GM12878 (cell line): Measurements from ENCODE around the gene KHK. TPM values are rescaled to one million over a fixed set of nuclear protein-coding genes. Genes with fewer than 3 reads are reported as not detected.

Source experiments
- BCL11A ChIP-seq: IDR thresholded peaks from 2 replicates; pipeline ENCODE4 v1.6.1; 2011; ENCODE audit warnings: low read depth, low read length
- BRCA1 ChIP-seq: IDR thresholded peaks from 2 replicates; pipeline ENCODE4 v1.6.1; 2011; ENCODE audit warnings: low read depth, low read length, improper control_type of control experiment
- CUX1 ChIP-seq: IDR thresholded peaks from 2 replicates; pipeline ENCODE4 v1.6.1; 2012; ENCODE audit warnings: improper control_type of control experiment, low read depth, low read length; ENCODE audit not compliant: insufficient replicate concordance
- E2F4 ChIP-seq: IDR thresholded peaks from 2 replicates; pipeline ENCODE4 v1.6.1; 2012; ENCODE audit warnings: low read depth, low read length, improper control_type of control experiment
- EED ChIP-seq: sonication (generic); IDR thresholded peaks from 2 replicates; pipeline ENCODE4 v1.6.1; 2016; ENCODE audit warnings: antibody characterized with exemption, low read depth
- FOXK2 ChIP-seq: fragments of 450-650 bp; IDR thresholded peaks from 2 replicates; pipeline ENCODE4 v1.6.1; 2017; ENCODE audit warnings: mild to moderate bottlenecking, moderate library complexity
- IRF5 ChIP-seq: fragments of 450-650 bp; IDR thresholded peaks from 2 replicates; pipeline ENCODE4 v1.6.1; 2017; ENCODE audit warnings: borderline replicate concordance
- KDM1A ChIP-seq: fragments of 200-600 bp; sonication (generic); IDR thresholded peaks from 2 replicates; pipeline ENCODE4 v1.6.1; 2016; ENCODE audit warnings: borderline replicate concordance
- NFIC ChIP-seq: IDR thresholded peaks from 2 replicates; pipeline ENCODE4 v1.6.1; 2012; ENCODE audit warnings: low read depth, mild to moderate bottlenecking, inconsistent platforms, low read length, moderate library complexity
- NFYA ChIP-seq: IDR thresholded peaks from 2 replicates; pipeline ENCODE4 v1.6.1; 2011; ENCODE audit warnings: low read depth, mild to moderate bottlenecking, low read length, improper control_type of control experiment, borderline replicate concordance
- NKRF ChIP-seq: fragments of 450-650 bp; conservative IDR thresholded peaks from 2 replicates; pipeline ENCODE4 v1.6.1; 2017; ENCODE audit warnings: mild to moderate bottlenecking, moderate library complexity
- NR2F1 ChIP-seq: fragments of 450-650 bp; conservative IDR thresholded peaks from 2 replicates; pipeline ENCODE4 v1.6.1; 2017; ENCODE audit warnings: mild to moderate bottlenecking
- RAD51 ChIP-seq: fragments of 450-650 bp; IDR thresholded peaks from 2 replicates; pipeline ENCODE4 v1.6.1; 2016; ENCODE audit warnings: moderate library complexity, mild to moderate bottlenecking, inconsistent platforms
- RB1 ChIP-seq: fragments of 450-650 bp; formaldehyde crosslinking; IDR thresholded peaks from 2 replicates; pipeline ENCODE4 v1.6.1; 2017; ENCODE audit warnings: mild to moderate bottlenecking, borderline replicate concordance
- RCOR1 ChIP-seq: conservative IDR thresholded peaks from 2 replicates; pipeline ENCODE4 v1.6.1; 2012; ENCODE audit warnings: low read depth, low read length, improper control_type of control experiment
- RELA ChIP-seq: fragments of 450-650 bp; IDR thresholded peaks from 2 replicates; pipeline ENCODE4 v1.8.0; 2014; ENCODE audit warnings: borderline replicate concordance; ENCODE audit not compliant: partially characterized antibody
- RFX5 ChIP-seq: IDR thresholded peaks from 2 replicates; pipeline ENCODE4 v1.6.1; 2011; ENCODE audit warnings: low read depth, low read length, improper control_type of control experiment
- TBL1XR1 ChIP-seq: IDR thresholded peaks from 2 replicates; pipeline ENCODE4 v1.6.1; 2012; ENCODE audit warnings: low read depth, low read length, improper control_type of control experiment
- YY1 ChIP-seq: IDR thresholded peaks from 2 replicates; pipeline ENCODE4 v1.6.1; 2011; ENCODE audit warnings: low read depth, mild to moderate bottlenecking, low read length
- ZBED1 ChIP-seq: IDR thresholded peaks from 2 replicates; pipeline ENCODE4 v1.6.1; 2016; ENCODE audit warnings: borderline replicate concordance
- ZNF24 ChIP-seq: fragments of 450-650 bp; IDR thresholded peaks from 2 replicates; pipeline ENCODE4 v1.6.1; 2017; ENCODE audit warnings: antibody characterized with exemption, mild to moderate bottlenecking
- ZNF622 ChIP-seq: fragments of 450-650 bp; IDR thresholded peaks from 2 replicates; pipeline ENCODE4 v1.6.1; 2017; ENCODE audit warnings: mild to moderate bottlenecking, inconsistent platforms
- ZZZ3 ChIP-seq: IDR thresholded peaks from 2 replicates; pipeline ENCODE4 v1.6.1; 2011; ENCODE audit warnings: low read depth; ENCODE audit not compliant: control insufficient read depth, insufficient read length
- polyA plus RNA-seq, 11 experiments: library from polyadenylated mRNA; depleted of rRNA in 4 of 11; unstranded in 6 of 11; stranded (reverse) in 5 of 11; fragments of >200 nt; fragmentation: Nextera tagmentation in 4 of 11; fragmentation: Illumina TruSeq in 1 of 11; extraction: Ambion mirVana in 4 of 11; extraction: Trizol in 1 of 11; gene quantifications; 1 replicate in 1 of 11; 2 replicates in 10 of 11; pipeline versions ENCODE4 v1.2.1 to v1.2.3, GENCODE V29; 2011 to 2016; ENCODE audit warnings: inconsistent platforms in 2 of 11, missing spikeins in 2 of 11, low read depth in 1 of 11
- total RNA-seq, 4 experiments: library from RNA; depleted of rRNA in 3 of 4; stranded (reverse); fragments of >200 nt in 3 of 4; fragmentation: Illumina TruSeq in 1 of 4; extraction: Trizol in 1 of 4; gene quantifications; 2 replicates each; pipeline versions ENCODE4 v1.2.1 to v1.2.3, GENCODE V29; 2013 to 2021

The KHK gene
- total and polyA plus RNA-seq, 10 of the 15 experiments (the other 5 are each of a cell fraction or from before 2014, with no cell fraction given), result 0.31 to 11.8 (median 3.9) TPM

DNA sequence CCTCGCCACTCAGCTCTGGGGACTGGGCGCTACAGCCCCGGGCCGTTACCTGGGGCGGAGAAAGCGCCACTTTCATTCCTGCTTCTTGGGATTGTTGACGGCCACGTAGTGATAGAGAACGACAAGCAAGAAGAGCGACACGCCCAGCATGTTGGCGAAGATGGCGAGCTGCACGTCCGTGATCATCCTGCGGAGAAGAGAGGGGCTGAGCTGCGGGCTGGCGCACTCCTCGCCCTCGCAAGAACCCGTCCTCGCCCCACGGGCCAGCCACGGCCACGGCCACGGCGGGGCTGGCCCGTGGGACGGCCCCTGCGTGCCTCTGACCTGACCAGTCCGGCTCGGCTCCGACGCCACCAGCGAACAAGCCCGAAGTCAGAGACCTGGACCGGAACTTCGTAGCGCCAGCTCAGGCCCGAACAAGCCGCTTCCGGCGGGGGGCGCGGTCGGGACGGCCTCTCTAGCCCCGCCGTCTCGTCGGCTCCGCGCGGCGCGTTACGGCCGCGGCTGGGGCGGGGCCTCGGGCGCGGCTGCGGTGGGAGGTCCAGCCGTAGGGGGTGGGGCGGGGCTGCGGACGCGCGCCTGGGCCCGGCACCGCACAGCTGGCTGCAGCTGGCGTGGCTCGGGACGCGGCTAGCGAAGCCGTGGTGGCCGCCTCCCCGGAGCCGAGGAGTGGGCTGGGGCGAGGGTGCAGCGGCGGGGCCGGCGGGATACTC lies 15.1 kb upstream of the KHK start, which contains the start of gene OST4 (continued):
- TF ChIP-seq CUX1 (no peak), E2F4 (0 out of 2 replicates have a peak, but pooled peaks have one; percentile 7), RFX5 (no peak), RCOR1 (0 out of 2 replicates have a peak, but pooled peaks have one; percentile 62), ZNF622 (no peak), BCL11A (no peak), RELA (no peak), ZBED1 (no peak), RB1 (peak; percentile 48; the same call in 1 of the 2 replicates), EED (no peak), IRF5 (no peak), FOXK2 (no peak), ZNF24 (no peak), KDM1A (no peak), ZZZ3 (no peak), NR2F1 (peak; percentile 68), TBL1XR1 (no peak; the same call in 1 of the 2 replicates), NFYA (no peak), BRCA1 (no peak), NFIC (no peak), NKRF (peak; percentile 86), YY1 (peak; percentile 82), RAD51 (no peak)
